H1 (cell line): Measurements from ENCODE around the gene IFNL4. TPM values are rescaled to one million over a fixed set of nuclear protein-coding genes. Genes with fewer than 3 reads are reported as not detected.

Source experiments
- CTCF ChIA-PET: fragments of 300-600 bp; sonication (Branson Sonifier 250); formaldehyde crosslinking; loops from one replicate; lab custom pipeline; 2021; ENCODE audit not compliant: partially characterized antibody; lab: Charles Lee
- POLR2A ChIA-PET: fragments of 300-600 bp; sonication (Branson Sonifier 250); formaldehyde crosslinking; loops from one replicate; lab custom pipeline; 2021; ENCODE audit warnings: inconsistent platforms; ENCODE audit not compliant: partially characterized antibody; lab: Charles Lee
- DNase-seq, 2 experiments: peaks; one replicate each; pipeline versions ENCODE4 v3.0.0 to v3.0.0-alpha.2; 2010 to 2022; ENCODE audit warnings: low spot score in 2 of 2, low read depth in 1 of 2, mixed read lengths in 1 of 2
- FAIRE-seq: peaks from 2 replicates; lab custom pipeline; 2011; peaks lifted over from hg19 to GRCh38; lab: Jason Lieb, UNC
- H2AFZ ChIP-seq: 2 replicates; pipeline ENCODE4 v1.8.1; 2012; ENCODE audit warnings: low read length, inconsistent platforms
- H2AK5ac ChIP-seq: 2 replicates; pipeline ENCODE4 v1.6.1; 2013; ENCODE audit warnings: low read depth, low read length
- H2BK120ac ChIP-seq: replicated peaks from 2 replicates; pipeline ENCODE3; 2013; ENCODE audit warnings: low read depth, low read length, inconsistent platforms
- H2BK12ac ChIP-seq: 2 replicates; pipeline ENCODE4 v1.6.1; 2013; ENCODE audit warnings: low read depth, low read length
- H2BK15ac ChIP-seq: 2 replicates; pipeline ENCODE4 v1.6.1; 2013; ENCODE audit warnings: low read length
- H2BK20ac ChIP-seq: 2 replicates; pipeline ENCODE4 v1.6.1; 2013; ENCODE audit warnings: low read length
- H2BK5ac ChIP-seq: 2 replicates; pipeline ENCODE4 v1.6.1; 2013; ENCODE audit warnings: low read depth, low read length
- H3K14ac ChIP-seq: 2 replicates; pipeline ENCODE4 v1.6.1; 2013; ENCODE audit warnings: inconsistent platforms; ENCODE audit not compliant: insufficient read length
- H3K18ac ChIP-seq: 2 replicates; pipeline ENCODE4 v1.6.1; 2013; ENCODE audit warnings: low read length; ENCODE audit errors: extremely low read depth
- H3K23ac ChIP-seq: 2 replicates; pipeline ENCODE4 v1.6.1; 2013; ENCODE audit warnings: inconsistent platforms; ENCODE audit not compliant: insufficient read length
- H3K23me2 ChIP-seq: 2 replicates; pipeline ENCODE4 v1.6.1; 2013; ENCODE audit warnings: low read depth, low read length
- H3K27ac ChIP-seq: 2 replicates; pipeline ENCODE4 v1.6.1; 2011; ENCODE audit warnings: low read depth, low read length, inconsistent platforms
- H3K27me3 ChIP-seq, 4 experiments: replicated peaks in 1 of 4; 1 replicate in 1 of 4; 2 replicates in 3 of 4; pipeline versions ENCODE4 v1.6.1 to v1.8.1; 2011 to 2013; ENCODE audit warnings: low read length in 3 of 4, mild to moderate bottlenecking in 3 of 4, inconsistent platforms in 2 of 4, mixed read lengths in 2 of 4, moderate library complexity in 1 of 4; ENCODE audit not compliant: control insufficient read depth in 3 of 4, insufficient read depth in 3 of 4; ENCODE audit errors: extremely low read depth in 1 of 4
- H3K36me3 ChIP-seq, 4 experiments: 2 replicates each; pipeline versions ENCODE4 v1.6.1 to v1.8.1; 2011 to 2013; ENCODE audit warnings: mild to moderate bottlenecking in 4 of 4, low read length in 3 of 4, moderate library complexity in 2 of 4, control low read depth in 1 of 4, inconsistent platforms in 1 of 4; ENCODE audit not compliant: insufficient read depth in 4 of 4, control insufficient read depth in 2 of 4
- H3K4ac ChIP-seq: replicated peaks from 2 replicates; pipeline ENCODE3; 2013; ENCODE audit warnings: low read length, low read depth, mixed read lengths, inconsistent platforms; ENCODE audit not compliant: insufficient read length
- H3K4me1 ChIP-seq, 4 experiments: replicated peaks in 1 of 4; 1 replicate in 1 of 4; 2 replicates in 3 of 4; pipeline versions ENCODE4 v1.6.1 to v1.8.1; 2011 to 2013; ENCODE audit warnings: low read length in 3 of 4, inconsistent platforms in 2 of 4, mixed read lengths in 1 of 4; ENCODE audit not compliant: insufficient read depth in 4 of 4, control insufficient read depth in 3 of 4
- H3K4me2 ChIP-seq, 2 experiments: 2 replicates each; pipeline versions ENCODE4 v1.6.1 to v1.8.1; 2011 to 2013; ENCODE audit warnings: low read depth in 2 of 2, low read length in 2 of 2, control low read depth in 1 of 2, inconsistent platforms in 1 of 2, mild to moderate bottlenecking in 1 of 2; ENCODE audit not compliant: insufficient read depth in 1 of 2
- H3K4me3 ChIP-seq, 4 experiments: fragments of 200-600, 300-600 bp in 1 of 4; sonication (generic), shearing (Covaris generic), sonication (Bioruptor Twin) in 1 of 4; 2 replicates each; pipeline versions ENCODE4 v1.5.1 to v1.8.1; 2011 to 2016; ENCODE audit warnings: low read length in 4 of 4, low read depth in 3 of 4, control low read depth in 2 of 4, inconsistent platforms in 2 of 4, mild to moderate bottlenecking in 2 of 4, mixed read lengths in 1 of 4, moderate library complexity in 1 of 4; ENCODE audit not compliant: insufficient read depth in 2 of 4; ENCODE audit errors: extremely low read depth in 1 of 4
- H3K56ac ChIP-seq: replicated peaks from 2 replicates; pipeline ENCODE3; 2013; ENCODE audit warnings: low read depth, mild to moderate bottlenecking, mixed read lengths, low read length, inconsistent platforms; ENCODE audit not compliant: insufficient read length
- H3K79me1 ChIP-seq: 2 replicates; pipeline ENCODE4 v1.6.1; 2013; ENCODE audit warnings: low read depth, low read length, control low read depth
- H3K79me2 ChIP-seq, 2 experiments: 2 replicates each; pipeline versions ENCODE4 v1.6.1 to v1.8.1; 2012 to 2013; ENCODE audit warnings: low read length in 2 of 2, mild to moderate bottlenecking in 2 of 2, inconsistent platforms in 1 of 2; ENCODE audit not compliant: insufficient read depth in 2 of 2, control insufficient read depth in 1 of 2
- H3K9ac ChIP-seq, 4 experiments: replicated peaks in 1 of 4; 1 replicate in 1 of 4; 2 replicates in 3 of 4; pipeline versions ENCODE4 v1.6.1 to v1.8.1; 2011 to 2013; ENCODE audit warnings: low read depth in 3 of 4, low read length in 3 of 4, control low read depth in 2 of 4, mild to moderate bottlenecking in 2 of 4, moderate library complexity in 2 of 4, inconsistent platforms in 1 of 4; ENCODE audit errors: extremely low read depth in 1 of 4
- H3K9me3 ChIP-seq, 2 experiments: 2 replicates each; pipeline versions ENCODE4 v1.6.1 to v1.8.1; 2012 to 2013; ENCODE audit warnings: mild to moderate bottlenecking in 2 of 2, moderate library complexity in 2 of 2, control low read depth in 1 of 2, inconsistent platforms in 1 of 2, low read depth in 1 of 2, low read length in 1 of 2, mixed read lengths in 1 of 2; ENCODE audit not compliant: insufficient read depth in 2 of 2
- H4K20me1 ChIP-seq, 2 experiments: replicated peaks in 1 of 2; 2 replicates each; pipeline versions ENCODE3 to v1.8.1; 2011 to 2013; ENCODE audit warnings: inconsistent platforms in 2 of 2, low read length in 2 of 2, mild to moderate bottlenecking in 1 of 2; ENCODE audit not compliant: insufficient read depth in 2 of 2, control insufficient read depth in 1 of 2
- H4K5ac ChIP-seq: 2 replicates; pipeline ENCODE4 v1.6.1; 2013; ENCODE audit warnings: low read length, low read depth, mixed read lengths, inconsistent platforms; ENCODE audit not compliant: insufficient read length
- H4K8ac ChIP-seq: 2 replicates; pipeline ENCODE4 v1.8.0; 2013; ENCODE audit warnings: mild to moderate bottlenecking, moderate library complexity, low read length, inconsistent platforms; ENCODE audit not compliant: insufficient read depth; ENCODE audit errors: extremely low read depth
- H4K91ac ChIP-seq: replicated peaks from 2 replicates; pipeline ENCODE3; 2013; ENCODE audit warnings: low read length, mixed read lengths, inconsistent platforms; ENCODE audit not compliant: insufficient read length
- EZH2 ChIP-seq: fragments of 200-600 bp; sonication (generic); IDR thresholded peaks from 2 replicates; pipeline ENCODE4 v1.7.1; 2012; ENCODE audit warnings: low read depth, mild to moderate bottlenecking, moderate library complexity, low read length, inconsistent platforms; ENCODE audit not compliant: severe bottlenecking
- KDM5A ChIP-seq: fragments of 200-600 bp; IDR thresholded peaks from 2 replicates; pipeline ENCODE4 v1.7.1; 2012; ENCODE audit warnings: mild to moderate bottlenecking, low read length, inconsistent platforms, mixed read lengths
- RAD21 ChIP-seq, 2 experiments: IDR thresholded peaks in 1 of 2; conservative IDR thresholded peaks in 1 of 2; 2 replicates each; pipeline ENCODE4 v1.6.1; 2011; ENCODE audit warnings: low read depth in 2 of 2, low read length in 2 of 2, improper control_type of control experiment in 1 of 2, inconsistent platforms in 1 of 2, mild to moderate bottlenecking in 1 of 2, moderate library complexity in 1 of 2
- SRF ChIP-seq: IDR thresholded peaks from 2 replicates; pipeline ENCODE4 v1.6.1; 2011; ENCODE audit warnings: mild to moderate bottlenecking, low read depth, low read length, moderate library complexity
- SUZ12 ChIP-seq: fragments of 200-600 bp; sonication (generic); IDR thresholded peaks from 2 replicates; pipeline ENCODE4 v1.6.1; 2012; ENCODE audit warnings: mild to moderate bottlenecking, inconsistent platforms, low read length, moderate library complexity, mixed read lengths
- TAF1 ChIP-seq: IDR thresholded peaks from 2 replicates; pipeline ENCODE4 v1.6.1; 2011; ENCODE audit warnings: mild to moderate bottlenecking, low read depth, low read length
- WGBS, 2 experiments: shearing (Covaris generic) in 1 of 2; methylation state at CpG; one replicate each; pipeline versions ENCODE4 v1.1.6 to v1.1.7; 2013 to 2015; ENCODE audit warnings: low lambda C conversion rate in 2 of 2, mixed read lengths in 2 of 2, inconsistent platforms in 1 of 2, low coverage in 1 of 2, missing lambda C conversion rate in 1 of 2; ENCODE audit not compliant: insufficient replicate concordance in 2 of 2, insufficient coverage in 1 of 2, insufficient read length in 1 of 2; ENCODE audit errors: extremely low coverage in 1 of 2, missing lambda C conversion rate in 1 of 2; 5-methylcytosine and 5-hydroxymethylcytosine counted together
- polyA plus RNA-seq, 7 experiments: library from polyadenylated mRNA; depleted of rRNA in 3 of 7; stranded (reverse) in 5 of 7; unstranded in 2 of 7; fragments of >200 nt in 5 of 7; fragments of 200-250 nt in 2 of 7; gene quantifications; 1 replicate in 5 of 7; 2 replicates in 1 of 7; 4 replicates in 1 of 7; pipeline versions ENCODE4 v1.2.1 to v1.2.3, GENCODE V29; 2011 to 2013; ENCODE audit warnings: missing spikeins in 2 of 7, mixed read lengths in 2 of 7
- total RNA-seq: library from RNA; stranded (reverse); fragmentation: NEBNext Ultra II Directional; extraction: Animal tissue kit (Norgen Biotek cat#: 25700); gene quantifications from 2 replicates; pipeline ENCODE4 v1.2.1, GENCODE V29; 2021

Gene IFNL4
- total and polyA plus RNA-seq, 2 of the 8 experiments (the other 6 are each of a cell fraction or from before 2014, with no cell fraction given): not detected

DNA sequence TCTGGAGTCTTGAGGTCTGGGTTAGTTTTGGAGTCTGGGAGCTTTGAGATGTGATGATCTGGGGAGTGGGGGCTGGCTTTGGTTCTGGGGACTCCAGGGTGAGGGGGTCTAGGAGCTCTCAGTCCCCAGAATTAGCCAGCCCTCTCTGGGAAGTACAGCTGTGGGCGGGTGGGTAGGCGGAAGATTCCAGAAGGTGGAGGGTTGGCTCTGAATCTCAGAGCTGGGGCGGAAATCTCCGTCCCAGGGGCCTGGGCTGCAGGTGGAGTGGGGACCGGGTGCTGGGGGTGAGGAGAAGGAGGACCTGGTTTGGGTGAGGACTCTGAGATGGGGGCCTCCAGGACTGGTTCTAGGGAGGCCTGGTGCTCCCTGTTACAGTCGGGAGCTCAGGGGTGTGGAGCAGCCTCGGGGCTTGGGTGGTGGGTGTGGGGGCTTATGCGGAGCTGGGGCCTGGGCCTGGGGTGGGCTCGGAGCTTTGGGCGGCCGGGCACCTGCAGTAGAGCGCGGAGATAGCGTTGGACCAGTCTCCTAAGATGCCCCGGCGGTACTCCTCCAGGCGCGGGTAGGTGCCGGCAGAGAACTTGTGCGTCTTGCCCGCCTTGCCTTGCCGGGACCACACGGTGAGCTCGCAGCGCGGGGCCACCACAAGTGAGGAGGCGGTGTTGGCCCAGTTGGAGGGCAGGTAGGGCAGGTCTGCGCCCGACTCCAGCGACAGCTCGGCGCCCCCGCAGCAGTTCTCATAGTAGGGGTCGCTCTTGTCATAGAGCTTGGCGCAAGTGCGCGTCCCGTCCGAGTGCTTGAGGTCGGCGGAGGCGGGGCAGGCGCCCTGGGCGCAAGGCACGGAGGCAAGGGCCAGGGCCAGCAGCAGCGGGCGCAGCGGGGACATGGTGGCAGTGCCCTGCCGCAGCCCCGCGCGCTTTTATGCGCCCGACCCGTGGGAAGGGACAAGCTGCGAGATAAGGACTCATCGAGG lies 45.0 kb downstream of the IFNL4 start, which contains the start of gene SYCN:
Gene SYCN (minus strand): TSS at position 892 of the 970 bp plus-strand sequence. CDS start 9 bp downstream, at position 883.
- no peak within 1 kb of the TSS for H3K9ac ChIP-seq
- no peak within 1 kb of the TSS; the same call in 1 of the 2 replicates for H4K8ac ChIP-seq
- POLR2A ChIA-PET: interaction anchor here (1.2 kb wide), 1 partner anchor 118 kb away, joined by 3 read pairs; no protein-coding TSS in a partner anchor
- DNase-seq: no peak
- no peaks in the 10 kb centered on the region for H4K20me1 ChIP-seq
- no peaks in the 10 kb centered on the region for H3K9me3 ChIP-seq
- H3K14ac ChIP-seq: no peak within 1 kb of the TSS
- no peak within 1 kb of the TSS for H3K23ac ChIP-seq
- 27% methylated on average over 38 of the region's 57 CpGs; no CpG with 5 or more reads in 1 of the 2 experiments for WGBS, 2 experiments
- peaks cover 0 to 2% (median under 1%) of the 10 kb centered on the region in 4 experiments; a peak in 4 of 7 replicates for H3K4me1 ChIP-seq
- no peaks in the 10 kb centered on the region for H3K23me2 ChIP-seq
- CTCF ChIA-PET: interaction anchor here (0.5 to 3.3 kb wide), 15 partner anchors 8 to 569 kb away, joined by 3 to 18 read pairs (median 4); no protein-coding TSS in a partner anchor
- H2BK5ac ChIP-seq: no peak within 1 kb of the TSS
- H2BK120ac ChIP-seq: no peak within 1 kb of the TSS
- H2BK20ac ChIP-seq: no peak within 1 kb of the TSS
- no peak for FAIRE-seq
- H2AK5ac ChIP-seq: no peak within 1 kb of the TSS
- no peaks in the 10 kb centered on the region for H3K79me2 ChIP-seq
- H3K4me3 ChIP-seq: peak within 1 kb of the TSS in 3 of 4 experiments; percentile 11 to 39 (median 20); a peak in 4 of 8 replicates
- H3K4ac ChIP-seq: no peak within 1 kb of the TSS
- H3K27me3 ChIP-seq: peaks cover 4 to 23% (median 15%) of the 10 kb centered on the region in 4 experiments; a peak in 6 of 7 replicates
- no peak for TF ChIP-seq TAF1
- TF ChIP-seq EZH2: peak; percentile 31
- peak; percentile 49; the same call in 1 of the 2 replicates for TF ChIP-seq SUZ12
- no peak for TF ChIP-seq SRF
- peak in 1 of 2 experiments; percentile 16; a peak in 1 of 4 replicates for TF ChIP-seq RAD21 (IDR thresholded peaks at IDR 0.05 in 1 of 2, conservative IDR thresholded peaks at IDR 0.05 in 1 of 2; ENCODE audit: low read depth in 2 of 2, low read length in 2 of 2)
- TF ChIP-seq KDM5A: no peak
- H3K79me1 ChIP-seq: no peaks in the 10 kb centered on the region
- peak within 1 kb of the TSS; percentile 15 to 69; a peak in 3 of 4 replicates for H3K4me2 ChIP-seq
- H2BK12ac ChIP-seq: no peak within 1 kb of the TSS
- H4K5ac ChIP-seq: no peak within 1 kb of the TSS
- no peaks in the 10 kb centered on the region for H3K36me3 ChIP-seq
- no peak within 1 kb of the TSS for H3K56ac ChIP-seq
- H3K18ac ChIP-seq: no peak within 1 kb of the TSS
- no peak within 1 kb of the TSS for H2BK15ac ChIP-seq
- H2AFZ ChIP-seq: no peak within 1 kb of the TSS; the same call in 1 of the 2 replicates
- no peak within 1 kb of the TSS for H4K91ac ChIP-seq
- no peak within 1 kb of the TSS for H3K27ac ChIP-seq
